ENCODE results near the gene ENTREP1. TPM values are rescaled to one million over a fixed set of nuclear protein-coding genes. Genes with fewer than 3 reads are reported as not detected.

Gene ENTREP1
- total RNA-seq, 6 donors from 2014 or later = 28.5 to 49.2 (median 38.2) TPM

GRCh38 chr9:69325409-69326212, 596 bp downstream of the ENTREP1 start:
- H3K27me3 ChIP-seq = no peaks in the 10 kb centered on the region
- peak overlapping the region; percentile 52 to 69 (median 59) for H3K4me3 ChIP-seq
- H3K36me3 ChIP-seq = no peaks in the 10 kb centered on the region
- peak; percentile 34 to 87 for DNase-seq
- ATAC-seq (ENCODE audit: low FRiP score in 2 of 2) = no peak
- H3K4me1 ChIP-seq = peaks cover 0 to 20% (median 8%) of the 10 kb centered on the region in 4 donors
- TF ChIP-seq POLR2A (IDR thresholded peaks at IDR 0.05) (no peak), POLR2AphosphoS5 (IDR thresholded peaks at IDR 0.05) (no peak), EP300 (IDR thresholded peaks at IDR 0.05) (no peak)
- TF ChIP-seq, protein P1, sequence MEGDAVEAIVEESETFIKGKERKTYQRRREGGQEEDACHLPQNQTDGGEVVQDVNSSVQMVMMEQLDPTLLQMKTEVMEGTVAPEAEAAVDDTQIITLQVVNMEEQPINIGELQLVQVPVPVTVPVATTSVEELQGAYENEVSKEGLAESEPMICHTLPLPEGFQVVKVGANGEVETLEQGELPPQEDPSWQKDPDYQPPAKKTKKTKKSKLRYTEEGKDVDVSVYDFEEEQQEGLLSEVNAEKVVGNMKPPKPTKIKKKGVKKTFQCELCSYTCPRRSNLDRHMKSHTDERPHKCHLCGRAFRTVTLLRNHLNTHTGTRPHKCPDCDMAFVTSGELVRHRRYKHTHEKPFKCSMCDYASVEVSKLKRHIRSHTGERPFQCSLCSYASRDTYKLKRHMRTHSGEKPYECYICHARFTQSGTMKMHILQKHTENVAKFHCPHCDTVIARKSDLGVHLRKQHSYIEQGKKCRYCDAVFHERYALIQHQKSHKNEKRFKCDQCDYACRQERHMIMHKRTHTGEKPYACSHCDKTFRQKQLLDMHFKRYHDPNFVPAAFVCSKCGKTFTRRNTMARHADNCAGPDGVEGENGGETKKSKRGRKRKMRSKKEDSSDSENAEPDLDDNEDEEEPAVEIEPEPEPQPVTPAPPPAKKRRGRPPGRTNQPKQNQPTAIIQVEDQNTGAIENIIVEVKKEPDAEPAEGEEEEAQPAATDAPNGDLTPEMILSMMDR (IDR thresholded peaks at IDR 0.05) = no peak
- H3K9me3 ChIP-seq = no peaks in the 10 kb centered on the region
- H3K27ac ChIP-seq = peak overlapping the region in 3 of 4 donors; percentile 71 to 82 (median 77)
- 25 to 29% methylated on average over 9 to 10 of the region's 64 CpGs for WGBS, 2 donors

DNA sequence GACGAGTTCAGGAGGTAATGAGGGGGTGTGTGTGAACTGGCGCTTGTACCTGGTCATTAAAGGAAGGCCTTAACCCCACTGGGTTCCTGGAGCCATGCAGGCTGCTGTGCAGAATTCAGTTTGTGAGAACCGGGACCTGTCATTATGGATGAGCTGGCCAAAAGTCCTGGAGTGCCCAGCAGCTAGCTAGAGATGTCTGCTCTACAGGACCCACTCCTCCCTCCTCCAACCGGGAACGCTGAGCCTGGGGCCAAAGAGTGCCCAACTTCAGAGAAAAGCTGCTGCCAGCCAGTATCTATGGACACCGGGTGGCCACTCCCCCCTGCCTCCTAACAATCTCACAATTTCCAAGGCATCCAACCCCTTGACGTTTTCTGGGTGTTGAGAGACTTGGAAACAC, 1.2 kb downstream of the ENTREP1 start:
- Histone ChIP-seq H3K9me3 (no peaks in the 10 kb centered on the region), H3K27ac (peak overlapping the region in 2 of 4 donors; percentile 71 to 77), H3K4me1 (peaks cover 0 to 20% (median 8%) of the 10 kb centered on the region in 4 donors), H3K4me3 (peak overlapping the region in 3 of 4 donors; percentile 52 to 69 (median 61)), H3K36me3 (no peaks in the 10 kb centered on the region), H3K27me3 (no peaks in the 10 kb centered on the region)
- TF ChIP-seq POLR2AphosphoS5 (IDR thresholded peaks at IDR 0.05) (no peak), POLR2A (IDR thresholded peaks at IDR 0.05) (no peak), EP300 (IDR thresholded peaks at IDR 0.05) (no peak)
- TF ChIP-seq, protein P1 (IDR thresholded peaks at IDR 0.05) = no peak
- 49 to 59% methylated on average over 7 of the region's 7 CpGs for WGBS, 2 donors
- DNase-seq = peak in 1 of 2 donors; percentile 27
- ATAC-seq (ENCODE audit: low FRiP score in 2 of 2) = no peak

DNA sequence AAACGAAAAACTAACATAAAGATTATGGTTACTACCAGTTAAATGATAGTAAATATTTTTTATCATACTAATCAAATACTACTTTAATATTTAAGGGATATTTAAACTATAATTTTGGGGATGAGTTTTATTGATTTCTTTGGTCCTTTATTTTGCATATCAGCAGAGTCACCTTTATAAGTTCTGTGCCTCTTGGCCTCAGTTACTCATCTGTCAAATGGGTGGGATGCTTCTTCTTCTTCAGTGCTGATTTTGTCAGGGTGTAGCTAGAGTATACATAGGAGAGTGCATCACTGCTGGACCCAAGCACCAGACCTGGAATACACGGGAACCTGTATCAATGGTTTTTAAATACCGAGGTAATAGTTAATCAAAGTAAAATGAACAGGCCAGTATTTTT, 5.6 kb downstream of the ENTREP1 start:
- TF ChIP-seq POLR2AphosphoS5 (IDR thresholded peaks at IDR 0.05) = no peak
- TF ChIP-seq, protein P1 (IDR thresholded peaks at IDR 0.05) = no peak
- no peak for TF ChIP-seq EP300 (IDR thresholded peaks at IDR 0.05)
- TF ChIP-seq POLR2A (IDR thresholded peaks at IDR 0.05) = no peak
- no peaks in the 10 kb centered on the region for H3K27me3 ChIP-seq
- WGBS, 2 donors = 86 to 91% methylated on average over 3 of the region's 3 CpGs
- DNase-seq (no peak), ATAC-seq (ENCODE audit: low FRiP score in 2 of 2) (no peak)
- no peaks in the 10 kb centered on the region for H3K9me3 ChIP-seq
- H3K4me3 ChIP-seq = no peak overlapping the region
- H3K4me1 ChIP-seq = peaks cover 0 to 9% (median 5%) of the 10 kb centered on the region in 4 donors
- H3K27ac ChIP-seq = no peak overlapping the region
- no peaks in the 10 kb centered on the region for H3K36me3 ChIP-seq

DNA sequence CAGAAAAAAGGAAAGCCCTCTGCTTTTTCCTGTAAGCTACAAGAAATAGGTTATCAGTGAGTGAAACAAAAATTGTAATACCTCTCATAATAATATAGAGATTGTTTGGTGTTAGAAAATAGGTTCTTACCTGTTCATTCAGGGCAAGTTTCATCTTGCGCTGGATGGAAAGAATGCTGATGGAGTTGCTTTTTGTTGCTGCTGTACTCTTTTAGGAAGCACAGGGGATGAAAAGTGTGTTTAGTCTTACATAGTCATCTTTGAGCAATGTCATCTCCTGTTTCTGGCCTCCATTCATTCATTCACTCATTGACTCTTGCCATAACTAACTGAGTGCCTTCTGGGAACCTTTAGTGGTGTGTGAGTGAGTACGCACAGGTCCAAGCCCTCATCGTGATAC, 6.4 kb downstream of the ENTREP1 start:
- H3K36me3 ChIP-seq = no peaks in the 10 kb centered on the region
- H3K27ac ChIP-seq = no peak overlapping the region
- DNase-seq (no peak), ATAC-seq (ENCODE audit: low FRiP score in 2 of 2) (no peak)
- H3K9me3 ChIP-seq = no peaks in the 10 kb centered on the region
- 83 to 93% methylated on average over 3 of the region's 3 CpGs for WGBS, 2 donors
- peaks cover 0 to 3% (median under 1%) of the 10 kb centered on the region in 4 donors for H3K4me1 ChIP-seq
- H3K4me3 ChIP-seq = no peak overlapping the region
- no peaks in the 10 kb centered on the region for H3K27me3 ChIP-seq
- TF ChIP-seq POLR2AphosphoS5 (IDR thresholded peaks at IDR 0.05) (no peak), EP300 (IDR thresholded peaks at IDR 0.05) (no peak), POLR2A (IDR thresholded peaks at IDR 0.05) (no peak)
- TF ChIP-seq, protein P1 (IDR thresholded peaks at IDR 0.05) = no peak

All from upper lobe of left lung (tissue), 6 donors.